GM23248 (cell line): ENCODE results near the gene CLPTM1L. TPM values are rescaled to one million over a fixed set of nuclear protein-coding genes. Genes with fewer than 3 reads are reported as not detected.

Experiments
- DNase-seq: peaks from one replicate; pipeline ENCODE4 v3.0.0-alpha.2; 2015
- H2AFZ ChIP-seq: fragments of 200-600 bp; sonication (generic); 2 replicates; pipeline ENCODE4 v1.6.1; 2016; ENCODE audit warnings: antibody characterized with exemption
- H3F3A ChIP-seq: fragments of 200-600 bp; sonication (generic); 2 replicates; pipeline ENCODE4 v1.6.1; 2016; ENCODE audit warnings: mild to moderate bottlenecking, antibody characterized with exemption, mixed run types; ENCODE audit not compliant: insufficient read depth
- H3K27ac ChIP-seq: fragments of 200-600 bp; sonication (generic); 2 replicates; pipeline ENCODE4 v1.5.1; 2016; ENCODE audit warnings: mild to moderate bottlenecking
- H3K27me3 ChIP-seq: fragments of 200-600 bp; sonication (generic); replicated peaks from 2 replicates; pipeline ENCODE4 v1.6.1; 2016; ENCODE audit warnings: mild to moderate bottlenecking; ENCODE audit not compliant: insufficient read depth
- H3K36me3 ChIP-seq: fragments of 200-600 bp; sonication (generic); 2 replicates; pipeline ENCODE4 v1.6.1; 2016; ENCODE audit warnings: low read depth, mild to moderate bottlenecking
- H3K4me1 ChIP-seq: fragments of 200-600 bp; sonication (generic); 2 replicates; pipeline ENCODE4 v1.6.1; 2016; ENCODE audit warnings: mild to moderate bottlenecking; ENCODE audit not compliant: insufficient read depth
- H3K4me2 ChIP-seq: fragments of 200-600 bp; sonication (generic); one replicate; pipeline ENCODE4 v1.6.1; 2016; ENCODE audit warnings: mild to moderate bottlenecking; ENCODE audit not compliant: unreplicated experiment
- H3K4me3 ChIP-seq: fragments of 200-600 bp; sonication (generic); 2 replicates; pipeline ENCODE4 v1.5.1; 2016; ENCODE audit warnings: mild to moderate bottlenecking
- H3K79me2 ChIP-seq: fragments of 200-600 bp; sonication (generic); 2 replicates; pipeline ENCODE4 v1.6.1; 2016; ENCODE audit warnings: mild to moderate bottlenecking; ENCODE audit not compliant: insufficient read depth
- H3K9ac ChIP-seq: fragments of 200-600 bp; sonication (generic); 2 replicates; pipeline ENCODE4 v1.6.1; 2016; ENCODE audit warnings: mild to moderate bottlenecking
- H3K9me2 ChIP-seq: fragments of 200-600 bp; sonication (generic); 2 replicates; pipeline ENCODE4 v1.6.1; 2016; ENCODE audit warnings: mixed run types, mild to moderate bottlenecking, moderate library complexity; ENCODE audit not compliant: insufficient read depth
- H3K9me3 ChIP-seq: fragments of 200-600 bp; sonication (generic); one replicate; pipeline ENCODE4 v1.6.1; 2017; ENCODE audit warnings: low read depth
- H4K20me1 ChIP-seq: fragments of 200-600 bp; sonication (generic); 2 replicates; pipeline ENCODE4 v1.6.0; 2016; ENCODE audit not compliant: insufficient read depth
- EZH2 ChIP-seq: fragments of 200-600 bp; sonication (generic); IDR thresholded peaks from 2 replicates; pipeline ENCODE4 v1.6.1; 2018; ENCODE audit warnings: antibody characterized with exemption, mild to moderate bottlenecking; ENCODE audit not compliant: insufficient read depth, poor library complexity, severe bottlenecking
- EZH2phosphoT487 ChIP-seq: fragments of 200-600 bp; sonication (generic); IDR thresholded peaks from 2 replicates; pipeline ENCODE4 v1.6.1; 2018; ENCODE audit warnings: antibody characterized with exemption, moderate library complexity, mild to moderate bottlenecking, low read depth; ENCODE audit not compliant: insufficient read depth
- WGBS, 2 experiments: methylation state at CpG; one replicate each; pipeline ENCODE4 v1.1.6; 2015 to 2017; ENCODE audit warnings: low lambda C conversion rate in 2 of 2, low coverage in 1 of 2; ENCODE audit errors: missing lambda C conversion rate in 2 of 2; 5-methylcytosine and 5-hydroxymethylcytosine counted together
- in situ Hi-C: fragments of 300-500 bp; cut with MboI; formaldehyde crosslinking; loops from 2 replicates; pipeline ENCODE4 v1.15.0; 2020
- polyA plus RNA-seq: library from polyadenylated mRNA; unstranded; fragments of >200 nt; fragmentation: Nextera tagmentation; extraction: Ambion mirVana; gene quantifications from 2 replicates; pipeline ENCODE4 v1.2.1, GENCODE V29; 2016
- total RNA-seq: library from RNA; depleted of rRNA; stranded (reverse); fragments of >200 nt; shearing (Covaris generic); gene quantifications from 2 replicates; pipeline ENCODE4 v1.2.3, GENCODE V29; 2014

Gene CLPTM1L
- total and polyA plus RNA-seq, 2 experiments from 2014 or later = 25.6 to 135 TPM

DNA sequence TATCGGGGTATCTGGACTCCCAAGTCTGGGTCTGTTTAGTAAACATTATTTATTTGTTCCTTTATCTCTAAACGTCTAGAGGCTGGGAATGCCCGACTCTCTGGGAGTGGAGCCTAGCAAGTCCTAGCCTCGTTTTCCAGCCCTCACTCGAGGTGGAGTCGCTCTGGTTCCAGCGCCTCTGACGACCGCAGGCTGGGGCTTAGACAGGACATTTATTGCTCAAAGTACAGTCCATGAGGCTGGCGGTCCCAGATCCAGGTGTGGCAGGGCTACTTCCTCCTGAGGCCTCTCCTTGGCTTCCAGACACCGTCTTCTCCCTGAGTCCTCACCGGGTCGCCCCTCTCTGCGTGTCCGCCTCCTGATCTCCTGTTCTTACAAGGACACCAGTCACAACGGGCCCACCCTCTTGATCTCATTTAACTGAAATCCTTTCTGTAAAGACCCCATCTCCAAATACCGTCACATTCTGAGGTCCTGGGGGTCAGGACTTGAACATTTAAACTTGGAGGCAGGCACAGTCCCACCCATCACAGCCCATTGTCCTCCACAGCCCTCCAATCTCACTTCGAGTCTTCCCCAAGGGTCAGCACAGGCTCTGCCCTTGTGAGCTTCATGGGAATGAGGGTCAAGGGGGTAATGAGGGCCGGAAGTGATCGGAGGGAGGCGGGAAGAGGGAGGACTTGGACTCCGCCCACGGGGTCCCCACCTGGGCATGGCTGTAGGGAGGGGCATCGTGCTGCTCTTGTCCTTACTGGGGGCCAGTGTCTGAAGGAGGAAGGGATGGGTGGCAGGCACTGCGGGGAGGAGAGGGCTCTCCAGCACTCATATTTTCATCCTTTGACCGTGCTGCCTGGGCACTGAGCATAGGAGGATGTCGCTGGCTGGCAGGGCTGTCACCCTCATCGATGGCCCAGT lies 12.2 kb upstream of the CLPTM1L start:
- Histone ChIP-seq H3K79me2 (no peaks in the 10 kb centered on the region), H2AFZ (no peak overlapping the region), H3K4me3 (no peak overlapping the region), H3K4me2 (no peak overlapping the region), H3K36me3 (no peaks in the 10 kb centered on the region), H3K9ac (no peak overlapping the region), H3K27ac (no peak overlapping the region), H3F3A (0 out of 2 replicates have a peak, but pooled peaks cover 4% of the 10 kb centered on the region), H3K4me1 (no peaks in the 10 kb centered on the region), H3K9me3 (no peaks in the 10 kb centered on the region), H3K27me3 (peaks cover 56% of the 10 kb centered on the region), H4K20me1 (no peaks in the 10 kb centered on the region), H3K9me2 (no peaks in the 10 kb centered on the region)
- DNase-seq = no peak
- TF ChIP-seq EZH2 = no peak
- no peak for TF ChIP-seq EZH2phosphoT487
- in situ Hi-C loops = no loop called here
- WGBS, 2 experiments = 52 to 58% methylated on average over 28 of the region's 28 CpGs

DNA sequence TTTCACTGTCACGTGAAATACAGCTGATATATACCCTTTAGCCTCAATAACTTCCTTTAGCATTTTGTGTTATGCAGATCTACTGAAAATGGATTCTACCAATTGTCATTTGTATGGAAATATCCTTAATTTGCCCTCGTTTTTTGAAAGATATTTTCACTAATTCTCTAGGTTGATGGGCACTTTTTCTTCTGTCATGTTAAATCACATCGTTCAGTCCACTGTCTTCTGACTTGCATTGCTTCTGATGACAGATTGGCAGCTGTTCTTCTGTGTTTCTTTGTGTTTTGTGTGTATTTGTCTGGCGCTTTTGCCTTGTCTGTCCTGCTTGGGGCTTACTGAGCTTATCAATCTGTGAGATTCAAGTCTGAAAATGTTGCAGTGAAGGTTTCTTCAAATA lies 9.7 kb upstream of the CLPTM1L start:
- Histone ChIP-seq H3K27me3 (peaks cover 41% of the 10 kb centered on the region), H3K4me3 (no peak overlapping the region), H3K9me2 (no peaks in the 10 kb centered on the region), H3K36me3 (no peaks in the 10 kb centered on the region), H3K9me3 (no peaks in the 10 kb centered on the region), H3K4me1 (no peaks in the 10 kb centered on the region), H4K20me1 (no peaks in the 10 kb centered on the region), H2AFZ (no peak overlapping the region), H3K4me2 (no peak overlapping the region), H3F3A (0 out of 2 replicates have a peak, but pooled peaks cover 4% of the 10 kb centered on the region), H3K9ac (no peak overlapping the region), H3K27ac (no peak overlapping the region), H3K79me2 (no peaks in the 10 kb centered on the region)
- in situ Hi-C loops = no loop called here
- no peak for DNase-seq
- 23% methylated on average over 4 of the region's 4 CpGs for WGBS, 2 experiments
- TF ChIP-seq EZH2phosphoT487 = no peak
- TF ChIP-seq EZH2 = no peak

GRCh38 chr5:1352231-1353219 lies 7.6 kb upstream of the CLPTM1L start:
- H3K27me3 ChIP-seq = peaks cover 35% of the 10 kb centered on the region
- no peak for DNase-seq
- H3K4me1 ChIP-seq = no peaks in the 10 kb centered on the region
- no peaks in the 10 kb centered on the region for H3K36me3 ChIP-seq
- no peak overlapping the region for H3K4me2 ChIP-seq
- no peak overlapping the region for H3K4me3 ChIP-seq
- in situ Hi-C loops = no loop called here
- no peaks in the 10 kb centered on the region for H3K9me2 ChIP-seq
- H3K79me2 ChIP-seq = no peaks in the 10 kb centered on the region
- H4K20me1 ChIP-seq = no peaks in the 10 kb centered on the region
- no peak overlapping the region for H2AFZ ChIP-seq
- H3K27ac ChIP-seq = no peak overlapping the region
- TF ChIP-seq EZH2phosphoT487 = no peak
- TF ChIP-seq EZH2 = no peak
- H3K9me3 ChIP-seq = no peaks in the 10 kb centered on the region
- 39 to 45% methylated on average over 10 of the region's 10 CpGs for WGBS, 2 experiments
- H3K9ac ChIP-seq = no peak overlapping the region
- H3F3A ChIP-seq = 0 out of 2 replicates have a peak, but pooled peaks cover 4% of the 10 kb centered on the region

DNA sequence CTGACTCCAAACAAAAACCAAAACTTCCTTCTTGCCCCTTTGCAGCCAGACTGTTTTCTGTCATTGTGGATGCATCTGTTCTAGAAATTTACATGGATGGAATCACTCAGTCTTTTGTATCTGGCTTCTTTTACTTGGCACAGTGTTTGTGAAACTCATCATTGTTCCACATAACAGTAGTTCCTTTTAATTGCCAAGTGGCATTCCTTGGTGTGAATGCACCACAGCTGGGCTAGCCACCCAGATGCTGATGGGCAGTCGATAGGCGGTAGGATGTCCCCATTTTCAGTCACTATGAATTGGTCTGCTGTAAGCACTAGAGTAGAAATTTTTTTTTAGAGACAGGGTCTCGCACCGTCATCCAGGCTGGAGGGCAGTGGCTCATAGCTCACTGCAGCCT lies 6.3 kb upstream of the CLPTM1L start:
- Histone ChIP-seq H3K9me2 (no peaks in the 10 kb centered on the region), H4K20me1 (no peaks in the 10 kb centered on the region), H3K4me3 (no peak overlapping the region), H2AFZ (no peak overlapping the region), H3K27ac (no peak overlapping the region), H3K9ac (no peak overlapping the region), H3K79me2 (peaks cover 1% of the 10 kb centered on the region; the same call in 1 of the 2 replicates), H3K4me2 (no peak overlapping the region), H3K4me1 (0 out of 2 replicates have a peak, but pooled peaks cover 2% of the 10 kb centered on the region), H3F3A (0 out of 2 replicates have a peak, but pooled peaks cover 4% of the 10 kb centered on the region), H3K9me3 (no peaks in the 10 kb centered on the region), H3K36me3 (no peaks in the 10 kb centered on the region), H3K27me3 (peaks cover 21% of the 10 kb centered on the region)
- in situ Hi-C loops = no loop called here
- TF ChIP-seq EZH2phosphoT487 = no peak
- TF ChIP-seq EZH2 = no peak
- WGBS, 2 experiments = 76 to 82% methylated on average over 4 of the region's 4 CpGs
- DNase-seq = no peak
